HG02852 (cell line): ENCODE measurements around the gene SIPA1L3.
"Not testable (repeated sequence)": the region's sequence is repeated elsewhere in the genome, so short reads cannot be mapped to it uniquely, and the experiment has no call there.

Experiments
- ATAC-seq: cut with Tn5 transposase; IDR thresholded peaks from one replicate; pipeline ENCODE4 v1.9.1; 2021; ENCODE audit warnings: mild to moderate bottlenecking, moderate library complexity; ENCODE audit not compliant: unreplicated experiment

Gene SIPA1L3

DNA sequence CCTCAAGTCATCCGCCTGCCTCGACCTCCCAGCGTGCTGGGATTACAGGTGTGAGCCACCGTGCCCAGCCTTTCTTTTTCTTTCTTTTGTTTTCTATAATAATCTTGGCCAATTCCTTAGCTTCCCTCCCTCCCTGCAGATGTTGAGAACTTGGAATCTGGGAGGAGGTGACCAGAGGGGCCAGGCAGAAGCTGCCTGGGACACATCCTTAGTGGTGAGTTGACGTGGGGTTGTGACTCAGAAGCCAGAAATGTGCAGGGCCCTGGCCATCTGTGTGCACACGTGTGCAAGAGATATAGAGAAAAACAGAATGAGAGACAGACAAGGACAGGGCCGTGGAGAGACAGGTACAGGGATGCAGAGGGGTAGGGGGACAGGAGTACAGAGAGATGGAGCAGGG is 154.3 kb downstream of the SIPA1L3 start:
- ATAC-seq, result no peak

DNA sequence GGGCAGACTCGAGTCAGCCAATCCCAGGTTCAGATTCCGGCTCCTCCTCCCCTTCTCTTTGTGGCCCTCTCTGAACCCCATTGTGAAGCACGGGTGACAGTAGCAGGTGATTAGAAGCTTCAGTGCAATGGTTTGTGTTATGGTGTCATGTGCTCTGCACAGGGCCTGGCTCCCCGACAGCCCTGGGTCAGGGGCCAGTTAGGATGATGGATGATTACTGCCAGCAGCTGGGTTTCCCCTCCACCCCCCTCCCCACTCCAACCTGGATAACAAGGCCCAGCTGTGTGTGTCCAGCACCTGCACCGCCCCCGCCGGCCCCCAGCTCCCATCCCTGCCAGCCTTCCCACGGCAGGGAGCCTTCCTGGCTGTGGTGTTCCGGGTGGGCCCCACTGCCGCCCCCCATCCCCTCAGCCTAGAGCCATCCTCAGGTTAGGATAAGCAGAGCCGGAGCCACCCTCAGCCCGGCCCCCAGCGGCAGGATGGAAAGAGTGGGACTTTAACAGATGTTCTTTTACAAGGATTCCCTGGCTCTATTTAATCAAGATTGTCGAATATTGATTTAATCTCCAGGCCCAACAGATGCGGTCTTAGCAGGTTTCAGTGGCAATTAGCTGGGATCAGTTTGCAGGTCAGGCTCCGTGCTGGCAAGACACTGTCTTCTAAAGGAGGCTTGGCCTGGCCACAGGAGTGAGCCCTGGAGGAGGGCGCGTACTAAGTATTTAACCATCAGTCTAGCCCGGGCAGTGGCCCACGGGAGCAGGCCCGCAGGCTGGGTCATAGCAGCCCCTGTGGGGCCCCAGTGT is 156.2 kb downstream of the SIPA1L3 start:
- ATAC-seq, result no peak

DNA sequence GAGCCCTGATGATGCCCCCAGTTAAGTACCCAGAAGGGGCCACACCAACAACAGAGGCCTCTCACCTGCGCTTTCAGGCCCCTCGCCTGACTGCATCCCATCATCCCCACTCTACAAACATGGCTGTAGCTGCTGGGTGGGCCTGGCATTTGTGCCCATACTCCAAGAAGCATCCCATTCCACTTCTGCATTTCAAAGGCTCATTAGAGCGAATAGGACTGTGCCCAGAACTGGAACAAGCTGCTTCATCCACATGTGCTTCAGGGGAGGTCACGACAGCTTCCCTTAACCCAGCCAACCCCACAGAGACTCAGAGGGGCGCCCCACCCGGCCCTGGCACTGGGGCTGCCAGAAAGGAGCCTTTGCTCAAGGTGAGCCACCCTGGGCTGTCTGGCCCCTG is 156.9 kb downstream of the SIPA1L3 start:
- no peak for ATAC-seq

DNA sequence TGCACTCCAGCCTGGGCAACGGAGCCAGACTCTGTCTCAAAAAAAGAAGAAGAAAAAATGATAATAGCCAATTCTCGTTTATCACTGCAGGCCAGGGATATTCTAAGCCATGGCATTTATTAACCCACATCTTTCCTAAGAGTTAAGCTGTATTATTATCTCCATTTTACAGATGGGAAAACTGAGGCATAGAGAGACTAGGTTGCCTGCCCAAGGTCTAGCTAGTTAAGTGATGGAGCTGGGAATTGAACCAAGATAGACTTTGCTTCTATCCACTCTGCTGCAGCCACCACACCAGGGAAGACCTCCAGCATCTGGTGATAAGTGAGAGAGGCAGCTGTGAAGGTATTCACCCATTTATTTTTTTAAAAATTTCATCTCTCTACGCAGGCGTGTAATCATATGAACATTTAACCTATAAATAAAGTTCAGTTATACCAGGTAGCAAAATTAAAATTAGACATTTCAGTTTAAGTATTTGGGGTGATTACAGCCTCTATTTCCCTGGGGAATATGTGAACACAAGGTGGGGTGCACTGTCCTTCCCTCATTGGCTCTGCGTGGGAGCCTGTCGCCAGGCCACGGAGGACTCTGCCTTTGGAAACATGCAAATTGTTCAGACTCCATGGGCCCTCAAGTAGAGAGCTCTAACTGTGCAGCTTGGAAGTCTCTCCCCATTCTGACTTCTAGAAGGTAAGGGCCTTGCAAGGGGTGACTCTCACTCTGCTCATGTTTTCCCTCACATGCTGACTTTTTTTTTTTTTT is 157.8 kb downstream of the SIPA1L3 start:
- ATAC-seq, result no peak

DNA sequence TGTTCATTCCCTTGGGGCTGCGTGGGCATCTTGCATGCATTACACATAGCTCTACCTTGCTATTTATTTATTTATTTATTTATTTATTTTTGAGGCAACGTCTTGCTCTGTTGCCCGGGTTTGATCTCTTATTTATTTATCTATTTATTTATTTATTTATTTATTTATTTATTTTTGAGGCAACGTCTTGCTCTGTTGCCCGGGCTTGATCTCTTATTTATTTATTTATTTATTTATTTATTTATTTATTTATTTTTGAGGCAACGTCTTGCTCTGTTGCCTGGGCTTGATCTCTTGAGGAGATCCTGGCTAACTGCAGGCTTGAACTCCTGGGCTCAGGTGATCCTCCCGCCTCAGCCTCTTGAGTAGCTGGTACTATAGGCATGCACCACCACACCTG is 158.8 kb downstream of the SIPA1L3 start:
- not testable (repeated sequence) for ATAC-seq

DNA sequence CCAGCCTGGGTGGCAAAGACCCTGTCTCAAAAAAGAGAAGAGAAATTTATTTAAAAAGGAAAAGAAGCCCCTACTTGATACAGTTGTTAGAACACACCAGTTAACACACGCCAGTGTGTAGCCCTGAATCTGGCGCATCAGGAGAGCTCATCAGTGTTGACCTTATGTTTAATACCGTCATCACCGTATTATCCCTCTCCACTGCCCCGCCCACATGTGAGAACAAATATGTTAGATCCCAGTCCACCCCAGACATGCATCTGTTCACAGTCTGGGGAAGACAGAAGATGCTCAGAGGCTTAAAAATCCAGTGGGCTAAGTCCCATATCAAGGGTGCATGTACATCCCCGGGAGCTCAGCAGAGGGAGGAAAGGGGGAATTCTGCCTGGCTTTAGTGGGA is 161.8 kb downstream of the SIPA1L3 start:
- ATAC-seq, result no peak

DNA sequence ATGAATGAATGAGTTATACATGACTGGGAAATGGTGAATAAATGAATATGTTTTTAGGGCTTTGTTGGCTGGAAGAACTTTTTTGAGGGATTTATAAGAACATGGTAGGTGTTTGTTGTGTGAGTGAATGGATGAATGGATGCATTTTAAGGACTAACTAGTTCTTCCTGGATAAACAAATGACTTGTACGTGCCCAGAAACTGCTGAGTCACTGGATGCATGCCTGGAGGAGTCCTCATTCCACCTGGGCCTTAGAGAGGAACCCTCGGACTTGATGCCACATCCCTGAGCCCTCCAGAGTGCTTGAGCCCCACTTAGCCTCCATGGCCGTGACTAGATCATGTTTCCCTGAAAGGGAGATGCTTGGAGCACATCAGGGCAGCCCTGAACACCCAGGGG is 163.6 kb downstream of the SIPA1L3 start:
- ATAC-seq, result no peak

DNA sequence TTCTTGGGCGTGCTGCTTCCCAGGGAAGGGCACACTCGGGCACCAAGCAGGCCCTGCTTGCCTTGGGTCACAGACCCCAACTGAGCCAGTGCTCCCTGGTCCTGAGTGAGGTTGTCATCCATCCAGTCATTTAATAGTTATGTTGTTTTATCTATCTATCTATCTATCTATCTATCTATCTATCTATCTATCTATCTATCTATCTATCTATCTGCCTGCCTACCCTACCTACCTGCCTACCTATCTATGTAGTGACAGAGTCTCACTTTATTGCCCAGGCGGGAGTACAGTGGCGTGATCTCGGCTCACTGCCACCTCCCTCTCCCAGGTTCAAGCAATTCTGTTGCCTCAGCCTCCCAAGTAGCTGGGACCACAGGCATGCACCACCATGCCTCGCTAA is 164.0 kb downstream of the SIPA1L3 start:
- ATAC-seq, result not testable (repeated sequence)

DNA sequence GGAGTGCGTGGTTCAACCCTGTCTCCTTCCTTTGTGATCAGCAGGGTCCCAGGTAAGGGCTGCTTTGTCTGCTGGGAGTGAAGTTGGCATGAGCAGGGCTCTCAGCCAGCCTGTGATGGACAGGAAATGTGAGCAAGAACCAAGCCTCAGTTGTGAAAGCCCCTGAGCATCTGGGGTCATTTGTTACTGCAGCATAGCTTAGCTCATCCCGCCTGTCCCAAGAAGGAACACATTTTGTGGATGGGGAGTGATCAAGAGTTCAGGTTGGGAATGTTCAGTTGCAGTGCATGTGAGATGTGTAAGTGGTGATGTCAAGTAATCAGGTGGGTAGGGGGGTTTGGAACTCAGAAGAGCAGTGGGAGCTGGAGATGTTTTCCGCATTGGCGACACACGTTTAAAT is 164.6 kb downstream of the SIPA1L3 start:
- no peak for ATAC-seq

DNA sequence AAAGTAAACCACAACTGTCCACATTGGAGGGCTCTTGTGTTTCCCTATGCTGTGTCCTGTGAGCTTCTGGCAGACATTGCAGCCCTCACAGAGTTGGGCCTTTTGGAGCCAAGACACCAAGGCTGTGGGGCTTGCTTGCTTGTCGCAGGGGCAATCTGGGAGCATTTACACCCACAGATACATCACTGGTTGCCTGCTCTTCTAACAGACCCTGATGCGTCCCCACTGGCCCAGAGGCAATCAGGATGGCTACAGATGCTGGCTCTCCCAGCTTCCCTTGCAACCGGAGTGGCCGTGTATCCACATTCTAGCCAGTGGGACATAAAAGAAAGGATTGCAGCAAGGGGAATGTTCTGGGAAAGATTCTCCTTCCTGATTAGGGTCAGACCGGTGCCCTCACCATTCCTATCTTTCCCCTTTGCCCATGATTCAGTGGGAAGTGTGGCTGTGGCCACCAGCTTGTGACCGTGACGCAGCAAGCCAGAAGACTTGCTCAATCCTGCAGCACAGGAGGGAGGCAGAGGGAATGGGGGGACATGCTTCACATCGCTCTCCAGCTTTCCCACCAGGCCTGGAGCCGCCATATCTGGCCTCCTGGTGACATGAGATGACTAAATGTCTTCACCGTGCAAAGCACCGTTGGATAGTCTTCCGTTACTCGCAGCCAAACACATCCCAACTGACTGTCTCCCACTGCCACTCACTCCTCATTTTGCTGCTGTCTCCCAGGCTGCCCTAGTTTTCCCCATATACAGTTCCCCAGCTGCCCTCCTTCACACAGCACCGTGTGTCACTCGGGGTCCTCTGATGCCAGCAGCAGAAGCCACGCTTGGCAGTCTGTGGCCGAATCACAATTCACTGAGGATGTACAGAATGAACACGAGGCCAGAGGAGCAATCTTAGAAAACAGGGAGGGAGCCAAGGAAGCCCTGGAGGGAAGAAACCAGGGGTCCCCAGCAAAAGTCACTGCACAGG is 166.1 kb downstream of the SIPA1L3 start:
- no peak for ATAC-seq

DNA sequence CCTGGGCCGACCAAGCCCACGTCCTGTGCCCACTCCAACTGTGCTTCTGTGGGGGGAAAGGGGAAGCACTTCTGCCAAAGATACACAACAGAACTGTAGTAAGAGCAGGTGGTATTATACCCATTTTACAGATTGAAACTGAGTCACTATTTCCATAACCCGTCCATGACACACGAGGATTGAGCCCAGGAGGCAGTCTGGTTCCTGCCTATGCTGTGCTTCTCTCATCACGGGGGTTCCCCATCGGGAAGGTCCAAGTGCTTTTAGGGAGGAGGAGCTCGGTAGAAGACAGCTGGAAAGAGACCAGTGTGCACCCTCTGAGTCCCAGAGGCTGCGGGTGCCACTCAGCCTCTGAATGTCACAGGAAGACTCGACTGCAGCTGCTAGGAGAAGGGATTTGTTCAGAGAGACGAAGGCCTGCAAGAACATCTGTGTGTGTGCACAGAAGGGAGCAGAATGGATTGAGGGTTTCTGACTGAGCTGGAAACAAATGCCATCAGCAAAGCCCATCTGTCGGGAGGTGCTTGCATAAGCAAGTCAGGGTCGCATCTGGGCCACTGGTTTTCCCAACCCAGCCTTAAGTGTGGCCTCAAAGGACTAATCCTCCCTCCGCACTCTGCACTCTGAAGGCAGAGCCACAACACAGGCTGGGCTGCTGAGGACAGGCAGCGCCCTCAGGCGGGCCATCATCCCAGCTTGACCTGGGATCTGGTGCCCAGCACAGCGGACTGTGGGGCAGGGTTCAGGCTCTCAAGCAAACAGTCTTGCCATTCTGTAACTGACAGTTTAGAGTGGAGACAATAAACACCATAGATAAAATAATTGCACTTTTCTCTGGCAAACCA is 167.1 kb downstream of the SIPA1L3 start:
- no peak for ATAC-seq

DNA sequence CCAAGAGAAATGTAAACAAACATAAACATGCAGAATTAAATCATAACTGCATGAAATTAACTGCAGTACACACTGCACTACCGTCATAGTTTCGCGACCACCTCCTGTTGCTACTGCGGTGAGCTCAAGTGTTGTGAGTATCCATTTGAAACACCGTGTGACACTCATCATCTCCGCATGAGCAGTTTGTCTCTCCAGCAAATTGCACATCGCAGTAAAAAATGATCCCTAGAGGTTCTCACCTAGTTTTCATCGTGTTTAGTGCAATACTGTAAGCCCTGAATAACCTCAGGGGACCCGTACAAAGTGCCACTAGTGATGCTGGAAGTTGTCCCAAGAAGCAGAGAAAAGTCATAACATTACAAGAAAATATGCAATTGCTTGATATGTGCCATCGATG is 169.3 kb downstream of the SIPA1L3 start:
- no peak for ATAC-seq

DNA sequence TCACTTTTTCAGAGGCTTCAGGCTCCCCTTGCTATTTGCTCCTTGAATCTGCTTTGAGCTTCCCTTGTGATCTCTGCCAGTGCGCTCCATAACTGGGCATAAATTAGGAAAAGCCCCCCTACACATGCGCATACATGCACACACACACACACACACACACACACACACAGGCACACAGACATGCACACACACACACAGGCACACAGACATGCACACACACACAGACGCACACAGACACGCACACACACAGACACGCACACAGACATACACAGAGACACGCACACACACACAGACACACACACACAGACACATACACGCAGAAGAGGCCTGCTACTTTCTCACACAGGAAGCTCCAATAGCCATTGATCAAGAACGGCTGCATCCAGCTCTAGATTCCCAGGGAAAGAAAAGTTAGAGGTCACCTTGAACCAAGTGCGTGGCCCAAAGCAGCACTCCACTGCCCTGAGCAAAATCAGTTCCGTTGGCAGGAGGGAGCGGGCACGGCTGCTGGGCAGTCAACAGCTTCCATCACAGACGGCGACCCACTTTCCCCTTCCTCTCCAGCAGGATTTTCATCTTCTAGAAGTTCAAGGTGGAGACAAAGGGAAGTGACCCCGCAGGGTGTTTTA is 171.4 kb downstream of the SIPA1L3 start:
- ATAC-seq, result no peak

DNA sequence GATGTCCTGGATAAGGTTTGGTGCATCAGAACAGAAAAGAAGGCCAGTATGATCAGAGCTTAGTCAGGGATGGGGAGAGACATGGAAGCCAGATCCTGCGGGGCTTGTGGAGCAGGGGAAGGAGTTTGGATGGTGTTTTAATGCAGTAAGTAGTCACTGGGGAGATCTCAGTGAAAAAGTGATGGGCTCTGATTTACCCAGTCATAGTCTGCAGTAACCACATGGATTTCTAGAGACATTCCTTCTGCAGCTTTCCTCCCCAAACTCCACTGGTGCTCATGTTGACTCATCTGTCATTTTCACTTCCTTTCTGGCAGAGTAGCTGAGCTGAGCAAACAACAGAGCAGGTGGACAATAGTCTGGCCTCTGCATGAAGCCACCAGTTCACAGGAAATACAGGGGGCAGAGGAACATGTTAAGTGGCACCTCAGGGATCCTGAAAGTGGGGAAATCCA is 172.9 kb downstream of the SIPA1L3 start:
- ATAC-seq, result peak; percentile 65

DNA sequence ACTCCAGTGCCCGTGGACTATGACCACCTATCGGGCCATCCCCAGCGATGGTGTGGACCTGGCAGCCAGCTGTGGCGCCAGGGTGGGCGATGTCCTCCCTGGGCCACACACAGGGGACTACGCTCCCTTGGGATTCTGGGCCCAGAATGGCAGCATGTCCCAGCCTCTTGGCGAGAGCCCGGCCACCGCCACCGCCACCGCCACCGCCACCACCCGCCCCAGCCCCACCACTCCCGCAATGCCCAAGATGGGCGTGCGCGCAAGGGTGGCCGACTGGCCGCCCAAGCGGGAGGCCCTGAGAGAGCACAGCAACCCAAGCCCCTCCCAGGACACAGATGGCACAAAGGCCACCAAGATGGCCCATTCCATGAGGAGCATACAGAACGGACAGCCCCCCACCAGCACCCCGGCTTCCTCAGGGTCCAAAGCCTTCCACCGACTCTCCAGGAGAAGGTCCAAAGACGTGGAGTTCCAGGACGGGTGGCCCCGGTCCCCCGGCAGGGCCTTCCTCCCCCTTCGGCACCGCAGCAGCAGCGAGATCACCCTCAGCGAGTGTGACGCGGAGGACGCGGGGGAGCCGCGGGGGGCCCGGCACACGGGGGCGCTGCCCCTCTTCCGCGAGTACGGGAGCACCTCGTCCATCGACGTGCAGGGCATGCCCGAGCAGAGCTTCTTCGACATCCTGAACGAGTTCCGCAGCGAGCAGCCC is 174.7 kb downstream of the SIPA1L3 start:
- no peak for ATAC-seq

DNA sequence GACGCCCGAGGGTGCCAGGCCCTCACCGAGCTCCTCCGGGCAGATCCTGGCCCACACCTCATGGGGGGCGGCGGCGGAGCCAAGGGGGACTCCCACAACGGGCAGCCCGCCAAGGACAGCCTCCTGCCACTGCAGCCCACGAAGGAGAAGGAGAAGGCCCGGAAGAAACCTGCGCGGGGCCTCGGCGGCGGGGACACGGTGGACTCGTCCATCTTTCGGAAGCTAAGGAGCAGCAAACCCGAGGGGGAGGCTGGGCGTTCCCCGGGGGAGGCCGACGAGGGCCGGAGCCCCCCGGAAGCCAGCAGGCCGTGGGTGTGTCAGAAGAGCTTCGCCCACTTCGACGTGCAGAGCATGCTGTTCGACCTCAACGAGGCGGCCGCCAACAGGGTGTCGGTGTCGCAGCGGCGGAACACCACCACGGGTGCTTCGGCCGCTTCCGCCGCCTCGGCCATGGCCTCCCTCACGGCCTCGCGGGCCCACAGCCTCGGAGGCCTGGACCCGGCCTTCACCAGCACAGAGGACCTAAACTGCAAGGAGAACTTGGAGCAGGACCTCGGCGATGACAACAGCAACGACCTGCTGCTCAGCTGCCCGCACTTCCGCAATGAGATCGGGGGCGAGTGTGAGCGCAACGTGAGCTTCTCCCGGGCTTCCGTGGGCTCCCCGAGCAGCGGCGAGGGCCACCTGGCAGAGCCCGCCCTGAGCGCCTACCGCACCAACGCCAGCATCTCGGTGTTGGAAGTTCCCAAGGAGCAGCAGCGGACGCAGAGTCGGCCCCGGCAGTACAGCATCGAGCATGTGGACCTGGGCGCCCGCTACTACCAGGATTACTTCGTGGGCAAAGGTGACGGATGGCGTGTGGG is 175.5 kb downstream of the SIPA1L3 start:
- ATAC-seq, result no peak

DNA sequence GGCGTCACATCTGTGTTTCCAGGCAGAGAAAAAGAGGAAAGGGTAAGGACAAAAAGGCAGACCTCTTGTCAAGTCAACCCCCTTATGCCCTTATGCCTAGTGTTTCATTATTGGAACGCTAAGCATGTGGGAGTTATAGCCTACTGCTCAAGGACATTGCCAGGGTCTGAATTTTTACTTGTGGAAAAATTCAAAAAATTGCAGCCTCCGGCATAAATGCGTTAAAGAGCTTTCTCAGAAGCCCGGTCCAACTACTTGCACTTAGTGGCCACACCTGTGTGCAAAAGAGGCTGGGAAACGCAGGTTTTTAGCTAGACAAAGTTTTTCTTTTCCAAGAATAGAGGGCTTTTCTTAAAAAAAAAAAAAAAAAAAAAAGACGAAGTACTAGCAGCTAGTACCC is 177.2 kb downstream of the SIPA1L3 start:
- ATAC-seq, result no peak

DNA sequence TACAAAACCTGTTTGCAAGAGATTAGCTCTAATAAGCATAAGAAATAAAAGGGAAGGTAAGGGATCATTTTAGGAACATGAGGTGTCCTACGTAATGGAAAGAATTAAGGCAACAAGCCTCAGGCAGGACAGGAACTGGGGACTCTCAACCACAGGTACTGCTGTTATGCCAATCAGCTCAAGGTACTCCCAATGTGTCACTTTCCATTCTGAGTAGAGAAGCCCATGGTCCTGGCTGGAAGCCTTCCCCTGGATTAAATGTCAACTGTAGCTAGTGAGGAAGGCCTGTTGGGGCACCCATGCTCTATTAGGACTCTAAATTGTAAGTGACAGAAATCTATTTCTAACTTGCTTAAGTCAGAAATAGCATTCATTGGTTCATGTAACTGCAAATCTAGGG is 182.4 kb downstream of the SIPA1L3 start:
- ATAC-seq, result no peak
